Keratinocyte (primary cell): ENCODE results near the gene TP63. TPM values are rescaled to one million over a fixed set of nuclear protein-coding genes. Genes with fewer than 3 reads are reported as not detected.

ENCODE experiments used
- DNase-seq: peaks from one replicate; pipeline ENCODE4 v3.0.0-alpha.2; 2011; ENCODE audit warnings: low read depth, missing footprints, low spot score
- FAIRE-seq: peaks from 2 replicates; lab custom pipeline; 2011; peaks lifted over from hg19 to GRCh38; lab: Jason Lieb, UNC
- H2AFZ ChIP-seq: 2 replicates; pipeline ENCODE4 v1.6.0; 2012; ENCODE audit warnings: low read length, control low read depth, inconsistent platforms; ENCODE audit not compliant: control insufficient read depth
- H3K27ac ChIP-seq: 2 replicates; pipeline ENCODE4 v1.5.1; 2011; ENCODE audit warnings: low read length; ENCODE audit not compliant: control insufficient read depth, insufficient read depth
- H3K27me3 ChIP-seq: 3 replicates; pipeline ENCODE4 v1.6.0; 2011; ENCODE audit warnings: low read length; ENCODE audit not compliant: control insufficient read depth, insufficient read depth; ENCODE audit errors: extremely low read depth
- H3K36me3 ChIP-seq, 2 experiments: 2 replicates in 1 of 2; 3 replicates in 1 of 2; pipeline ENCODE4 v1.5.1; 2011; ENCODE audit warnings: low read length in 2 of 2, mild to moderate bottlenecking in 1 of 2; ENCODE audit not compliant: control insufficient read depth in 2 of 2, insufficient read depth in 2 of 2; ENCODE audit errors: extremely low read depth in 1 of 2
- H3K4me1 ChIP-seq: 3 replicates; pipeline ENCODE4 v1.5.1; 2011; ENCODE audit warnings: low read length; ENCODE audit not compliant: control insufficient read depth, insufficient read depth; ENCODE audit errors: extremely low read depth
- H3K4me2 ChIP-seq: 3 replicates; pipeline ENCODE4 v1.6.0; 2011; ENCODE audit warnings: low read depth, low read length; ENCODE audit not compliant: control insufficient read depth, insufficient read depth; ENCODE audit errors: extremely low read depth
- H3K4me3 ChIP-seq, 3 experiments: fragments of 200-600 bp in 1 of 3; sonication (generic) in 1 of 3; 2 replicates in 2 of 3; 3 replicates in 1 of 3; pipeline ENCODE4 v1.5.1; 2011 to 2016; ENCODE audit warnings: low read length in 3 of 3, mild to moderate bottlenecking in 3 of 3, control low read depth in 2 of 3, inconsistent platforms in 1 of 3, low read depth in 1 of 3, mixed read lengths in 1 of 3, mixed run types in 1 of 3, moderate library complexity in 1 of 3; ENCODE audit not compliant: control insufficient read depth in 2 of 3, insufficient read depth in 2 of 3; ENCODE audit errors: extremely low read depth in 1 of 3
- H3K79me2 ChIP-seq: 2 replicates; pipeline ENCODE4 v1.6.0; 2012; ENCODE audit warnings: low read length; ENCODE audit not compliant: control insufficient read depth, insufficient read depth
- H3K9ac ChIP-seq: 3 replicates; pipeline ENCODE4 v1.6.0; 2011; ENCODE audit warnings: low read length; ENCODE audit not compliant: control insufficient read depth, insufficient read depth; ENCODE audit errors: extremely low read depth
- H3K9me1 ChIP-seq: 3 replicates; pipeline ENCODE4 v1.6.0; 2011; ENCODE audit warnings: low read length; ENCODE audit not compliant: control insufficient read depth, insufficient read depth; ENCODE audit errors: extremely low read depth
- H3K9me3 ChIP-seq: 2 replicates; pipeline ENCODE4 v1.5.1; 2012; ENCODE audit warnings: low read depth, low read length; ENCODE audit not compliant: control insufficient read depth
- H4K20me1 ChIP-seq: 3 replicates; pipeline ENCODE4 v1.6.0; 2011; ENCODE audit warnings: low read length; ENCODE audit not compliant: control insufficient read depth, insufficient read depth; ENCODE audit errors: extremely low read depth
- EZH2 ChIP-seq: IDR thresholded peaks from one replicate; pipeline ENCODE4 v1.6.1; 2012; ENCODE audit warnings: inconsistent platforms, mild to moderate bottlenecking, low read length, moderate library complexity
- dilution Hi-C: fragments of 300-500 bp; cut with MboI; formaldehyde crosslinking; loops from one replicate; pipeline ENCODE4 v1.7.0; 2020; ENCODE audit warnings: low sequenced_read_pairs; ENCODE audit not compliant: extremely low pct_ligation_motif_present
- polyA plus RNA-seq, 5 experiments: library from polyadenylated mRNA; depleted of rRNA in 3 of 5; stranded (reverse) in 3 of 5; stranded (forward) in 1 of 5; unstranded in 1 of 5; fragments of >200 nt; gene quantifications; 1 replicate in 1 of 5; 2 replicates in 3 of 5; 3 replicates in 1 of 5; pipeline versions ENCODE4 v1.2.1 to v1.2.3, GENCODE V29; 2011 to 2012; ENCODE audit warnings: missing spikeins in 2 of 5, low read depth in 1 of 5, low replicate concordance in 1 of 5
- TF ChIP-seq, protein P1 (sequence below), 3 experiments: IDR thresholded peaks in 1 of 3; conservative IDR thresholded peaks in 1 of 3; optimal IDR thresholded peaks in 1 of 3; 2 replicates in 2 of 3; 3 replicates in 1 of 3; pipeline versions ENCODE3 to v1.5.1; 2011; ENCODE audit warnings: low read length in 3 of 3, mild to moderate bottlenecking in 3 of 3, moderate library complexity in 2 of 3, control low read depth in 1 of 3, inconsistent platforms in 1 of 3; ENCODE audit not compliant: insufficient read depth in 2 of 3; ENCODE audit errors: extremely low read depth in 1 of 3

Gene TP63
- polyA plus RNA-seq, 1 donor (not counting 4 experiments of a cell fraction or from before 2014, with no cell fraction given), result 214 TPM

DNA sequence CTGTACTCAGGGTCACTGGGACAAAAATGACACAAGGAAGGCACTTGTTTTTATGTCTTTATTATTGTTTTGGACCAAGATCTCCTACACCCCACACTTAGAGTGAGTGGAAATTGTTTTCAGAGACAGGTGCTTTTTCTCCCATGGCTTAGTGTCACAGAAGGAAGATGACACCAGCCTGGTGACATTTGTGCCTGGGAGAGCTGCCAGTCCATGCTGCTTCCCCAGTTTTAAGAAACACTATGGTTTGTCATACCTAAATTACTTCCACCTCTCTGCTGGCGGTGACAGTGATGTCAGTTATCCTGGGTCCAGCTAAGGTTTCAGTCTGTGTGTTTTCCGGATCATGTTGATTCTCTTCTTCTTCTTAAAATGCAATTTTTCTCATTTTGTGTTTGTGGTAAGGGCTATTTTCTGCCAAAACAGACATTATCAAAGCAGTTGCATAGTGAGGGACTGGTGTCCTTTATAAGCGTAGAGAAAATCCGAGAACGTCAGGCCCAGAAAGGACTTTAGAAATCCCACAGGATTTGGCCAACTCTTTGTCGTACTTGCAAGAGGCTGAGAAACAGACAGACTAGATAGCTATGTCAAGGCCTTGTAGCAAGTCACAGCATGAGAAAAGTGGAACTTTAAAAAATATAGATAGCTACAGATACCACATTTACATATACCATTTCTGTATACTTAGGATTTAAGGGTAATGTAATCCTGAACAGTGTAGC lies 149.5 kb downstream of the TP63 start:
- Histone ChIP-seq H3K9me1 (no peaks in the 10 kb centered on the region), H3K4me1 (peaks cover 30% of the 10 kb centered on the region), H3K9me3 (no peaks in the 10 kb centered on the region), H4K20me1 (no peaks in the 10 kb centered on the region), H3K27ac (no peak overlapping the region), H3K9ac (no peak overlapping the region), H3K79me2 (no peaks in the 10 kb centered on the region), H2AFZ (peak overlapping the region; percentile 75), H3K27me3 (no peaks in the 10 kb centered on the region), H3K4me2 (peak overlapping the region; percentile 65), H3K4me3 (peak overlapping the region in 1 of 3 experiments; percentile 4), H3K36me3 (no peaks in the 10 kb centered on the region)
- DNase-seq (no peak), FAIRE-seq (peak; percentile 9)
- no peak for TF ChIP-seq EZH2
- TF ChIP-seq, protein P1, sequence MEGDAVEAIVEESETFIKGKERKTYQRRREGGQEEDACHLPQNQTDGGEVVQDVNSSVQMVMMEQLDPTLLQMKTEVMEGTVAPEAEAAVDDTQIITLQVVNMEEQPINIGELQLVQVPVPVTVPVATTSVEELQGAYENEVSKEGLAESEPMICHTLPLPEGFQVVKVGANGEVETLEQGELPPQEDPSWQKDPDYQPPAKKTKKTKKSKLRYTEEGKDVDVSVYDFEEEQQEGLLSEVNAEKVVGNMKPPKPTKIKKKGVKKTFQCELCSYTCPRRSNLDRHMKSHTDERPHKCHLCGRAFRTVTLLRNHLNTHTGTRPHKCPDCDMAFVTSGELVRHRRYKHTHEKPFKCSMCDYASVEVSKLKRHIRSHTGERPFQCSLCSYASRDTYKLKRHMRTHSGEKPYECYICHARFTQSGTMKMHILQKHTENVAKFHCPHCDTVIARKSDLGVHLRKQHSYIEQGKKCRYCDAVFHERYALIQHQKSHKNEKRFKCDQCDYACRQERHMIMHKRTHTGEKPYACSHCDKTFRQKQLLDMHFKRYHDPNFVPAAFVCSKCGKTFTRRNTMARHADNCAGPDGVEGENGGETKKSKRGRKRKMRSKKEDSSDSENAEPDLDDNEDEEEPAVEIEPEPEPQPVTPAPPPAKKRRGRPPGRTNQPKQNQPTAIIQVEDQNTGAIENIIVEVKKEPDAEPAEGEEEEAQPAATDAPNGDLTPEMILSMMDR (optimal IDR thresholded peaks at IDR 0.05 in 1 of 3, IDR thresholded peaks at IDR 0.05 in 1 of 3, conservative IDR thresholded peaks at IDR 0.05 in 1 of 3; ENCODE audit: extremely low read depth in 1 of 3, insufficient read depth in 2 of 3, low read length in 3 of 3), result no peak
- dilution Hi-C loops, result no loop called here

DNA sequence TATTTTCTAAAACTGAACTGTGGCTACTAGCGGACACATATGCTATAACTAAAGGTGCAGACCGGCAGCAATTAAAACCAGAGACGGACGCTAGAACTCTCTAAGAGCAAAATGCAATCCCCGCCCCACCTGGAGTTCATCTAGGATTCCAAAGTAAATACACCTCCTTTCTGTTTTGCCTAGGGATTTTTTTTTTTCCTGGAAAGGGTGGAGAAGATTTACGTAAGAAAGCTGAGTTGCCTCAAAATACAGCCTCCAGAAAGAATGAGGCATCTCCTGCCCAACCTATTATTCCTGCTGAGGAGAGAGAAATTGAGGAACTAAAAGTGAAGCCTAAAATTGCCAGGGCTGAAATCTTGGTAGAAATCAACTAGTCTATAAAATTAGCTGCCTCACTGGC lies 150.2 kb downstream of the TP63 start:
- Histone ChIP-seq H3K4me3 (peak overlapping the region in 2 of 3 experiments; percentile 4 to 16), H2AFZ (peak overlapping the region; percentile 75), H3K4me1 (peaks cover 30% of the 10 kb centered on the region), H3K79me2 (no peaks in the 10 kb centered on the region), H3K9me3 (no peaks in the 10 kb centered on the region), H3K9me1 (no peaks in the 10 kb centered on the region), H4K20me1 (no peaks in the 10 kb centered on the region), H3K27me3 (no peaks in the 10 kb centered on the region), H3K4me2 (peak overlapping the region; percentile 65), H3K36me3 (no peaks in the 10 kb centered on the region), H3K27ac (no peak overlapping the region), H3K9ac (no peak overlapping the region)
- FAIRE-seq (no peak), DNase-seq (no peak)
- dilution Hi-C loops, result no loop called here
- no peak for TF ChIP-seq EZH2
- TF ChIP-seq, protein P1 (optimal IDR thresholded peaks at IDR 0.05 in 1 of 3, IDR thresholded peaks at IDR 0.05 in 1 of 3, conservative IDR thresholded peaks at IDR 0.05 in 1 of 3; ENCODE audit: extremely low read depth in 1 of 3, insufficient read depth in 2 of 3, low read length in 3 of 3), result no peak
